Activated CD4-positive, alpha-beta T cell treated with anti-CD3 and anti-CD28 coated beads, Interleukin-10, Interleukin-2, amounts not matched to agents 100 ng/mL and 50 ng/mL, durations not matched to agents 16 hours and 8 hours (primary cell): ENCODE data around the gene ADAMTS2.

ENCODE experiments used
- DNase-seq: peaks from one replicate; pipeline ENCODE4 v3.0.0-alpha.2; 2020

The ADAMTS2 gene

DNA sequence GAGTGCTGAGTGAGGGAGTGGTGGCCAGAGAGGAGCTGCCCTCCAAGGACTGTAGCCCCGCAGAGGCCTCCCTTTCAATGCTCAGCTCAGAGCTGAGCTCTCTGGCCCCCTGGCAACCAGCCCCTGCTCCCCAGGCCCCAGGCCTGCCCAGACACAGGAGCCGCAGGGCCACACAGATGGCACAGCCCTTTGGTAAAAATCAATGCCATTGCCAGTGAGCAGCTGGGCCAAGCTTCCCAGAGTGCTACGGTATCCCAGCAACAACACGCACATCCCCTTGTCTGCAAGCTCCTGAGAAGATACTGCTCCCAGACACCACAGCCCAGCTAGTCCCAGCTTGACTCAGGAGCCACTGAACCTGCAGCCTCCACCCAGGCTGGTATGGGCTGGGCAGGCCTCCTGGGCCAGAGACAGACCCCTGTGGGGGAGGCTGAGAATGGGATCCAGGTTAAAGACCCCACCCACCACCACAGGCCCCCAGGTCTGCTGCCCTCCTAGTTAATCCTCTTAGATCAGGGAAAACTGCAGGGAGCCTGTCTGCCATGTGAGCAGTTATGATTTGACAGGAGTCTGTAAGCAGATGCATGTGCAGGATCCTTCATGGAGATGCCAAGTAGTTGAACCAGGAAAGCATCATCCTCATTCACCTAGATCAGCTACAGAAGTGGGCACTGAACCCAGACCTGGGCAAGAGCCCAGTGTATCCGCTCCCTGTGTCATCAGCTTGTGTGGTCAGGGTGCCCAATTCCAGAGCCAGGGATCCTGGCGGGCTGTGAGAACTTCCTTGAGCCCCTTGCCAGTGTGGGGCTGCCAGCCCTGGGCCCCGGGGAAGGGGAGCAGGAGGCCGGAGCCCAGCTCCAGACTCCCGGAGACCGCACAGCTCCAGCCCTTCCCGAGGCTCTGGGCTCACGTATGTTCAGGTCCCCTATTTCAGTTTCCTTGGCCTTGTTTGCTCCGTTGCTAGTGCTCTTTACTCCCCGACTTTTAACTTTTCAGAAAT, 26.7 kb upstream of the ADAMTS2 start:
- DNase-seq: no peak

DNA sequence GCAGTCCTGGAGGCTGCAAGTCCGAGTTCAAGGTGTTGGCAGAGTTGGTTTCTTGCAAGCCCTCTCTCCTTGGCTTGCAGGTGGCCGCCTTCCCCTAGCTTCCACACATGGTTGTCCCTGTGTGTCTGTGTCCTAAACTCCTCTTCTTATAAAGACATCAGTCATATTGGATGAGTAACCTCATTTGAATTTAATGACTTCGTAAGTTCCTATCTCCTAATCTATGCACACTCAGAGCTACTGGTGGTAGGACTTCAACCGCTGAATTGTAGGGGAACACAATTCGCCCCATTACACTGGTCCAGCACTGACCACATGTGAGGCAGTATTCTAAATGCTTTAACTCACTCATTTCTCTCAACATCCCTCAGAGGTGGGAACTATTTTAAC, 25.9 kb upstream of the ADAMTS2 start:
- DNase-seq: no peak

DNA sequence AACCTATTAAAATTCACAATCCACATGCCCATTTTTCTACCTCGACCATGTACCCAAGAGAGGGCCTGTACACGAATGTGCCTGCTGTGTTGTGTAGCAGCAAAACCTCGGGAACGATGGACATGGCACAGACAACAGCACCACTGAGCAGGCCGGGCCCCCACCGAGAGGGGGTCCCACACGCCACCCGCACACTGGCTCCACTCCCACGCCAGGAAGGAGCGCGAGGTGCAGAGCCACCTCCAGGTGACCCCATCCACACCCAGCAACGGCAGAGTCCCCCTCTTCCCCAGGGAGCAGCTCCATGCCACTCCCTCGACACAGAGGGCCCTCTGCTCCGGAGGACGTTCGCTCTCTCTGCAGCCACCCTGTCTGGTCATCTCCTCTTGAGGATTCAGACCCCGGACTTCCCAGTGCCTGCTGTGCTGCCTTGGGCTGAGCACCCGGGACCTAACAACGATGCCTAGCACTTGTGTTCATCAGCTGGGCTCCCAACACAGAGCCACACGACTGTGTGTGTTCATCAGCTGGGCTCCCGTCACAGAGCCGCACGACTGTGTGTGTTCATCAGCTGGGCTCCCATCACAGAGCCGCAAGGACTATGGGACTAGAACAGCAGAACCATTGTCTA, 25.3 kb upstream of the ADAMTS2 start:
- no peak for DNase-seq

DNA sequence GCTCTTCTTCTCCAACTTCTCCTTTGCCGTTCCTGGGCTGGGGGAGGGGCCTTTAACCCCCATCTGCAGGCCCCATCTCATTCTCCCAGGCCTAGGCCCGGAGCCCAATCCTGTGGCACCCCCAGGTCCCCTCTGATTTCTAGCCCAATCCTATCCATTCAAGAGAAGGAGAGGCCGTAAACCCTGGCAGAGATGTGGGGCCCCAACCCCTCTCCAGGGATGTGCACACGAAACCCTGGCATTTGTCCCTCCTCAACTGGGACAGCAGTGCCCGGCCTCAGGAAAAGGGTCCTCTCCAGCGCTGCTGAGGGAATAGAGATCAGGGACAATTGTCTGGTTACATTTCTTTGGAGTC, 24.2 kb upstream of the ADAMTS2 start:
- DNase-seq: no peak

DNA sequence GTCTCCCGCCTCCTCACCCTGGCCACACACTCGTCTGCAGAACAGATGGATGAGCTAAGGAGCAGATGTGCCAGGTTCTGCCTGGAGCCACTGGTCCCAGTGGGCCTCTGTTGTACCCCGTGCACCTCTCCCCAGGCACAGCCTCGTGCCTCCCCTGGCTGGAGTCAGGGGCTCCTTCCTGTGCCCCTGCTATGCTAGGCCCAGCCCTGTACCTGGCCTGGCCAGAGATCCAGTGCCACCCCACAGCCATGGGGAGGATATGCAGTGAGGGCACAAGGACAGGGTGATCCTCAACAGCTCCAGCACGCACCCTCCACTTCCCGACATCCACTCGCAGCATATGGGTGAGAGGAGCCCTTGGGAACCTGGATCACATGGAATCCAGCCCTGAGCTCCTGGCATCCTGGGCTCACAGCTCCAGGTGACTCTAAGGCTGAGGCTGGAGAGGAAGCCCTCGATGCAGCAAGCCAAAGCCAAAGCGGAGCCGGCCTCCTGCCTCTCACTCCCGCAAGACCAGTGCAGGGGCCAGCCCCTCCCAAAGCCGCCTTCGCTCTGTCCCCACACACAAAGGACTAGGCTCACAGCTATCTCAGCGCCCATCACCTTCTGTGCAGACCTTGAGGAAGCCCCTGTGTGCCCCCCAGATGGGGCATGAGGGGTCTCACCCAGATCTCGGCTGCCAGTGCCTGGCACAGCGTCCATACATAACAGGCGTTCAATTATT, 23.7 kb upstream of the ADAMTS2 start:
- no peak for DNase-seq

DNA sequence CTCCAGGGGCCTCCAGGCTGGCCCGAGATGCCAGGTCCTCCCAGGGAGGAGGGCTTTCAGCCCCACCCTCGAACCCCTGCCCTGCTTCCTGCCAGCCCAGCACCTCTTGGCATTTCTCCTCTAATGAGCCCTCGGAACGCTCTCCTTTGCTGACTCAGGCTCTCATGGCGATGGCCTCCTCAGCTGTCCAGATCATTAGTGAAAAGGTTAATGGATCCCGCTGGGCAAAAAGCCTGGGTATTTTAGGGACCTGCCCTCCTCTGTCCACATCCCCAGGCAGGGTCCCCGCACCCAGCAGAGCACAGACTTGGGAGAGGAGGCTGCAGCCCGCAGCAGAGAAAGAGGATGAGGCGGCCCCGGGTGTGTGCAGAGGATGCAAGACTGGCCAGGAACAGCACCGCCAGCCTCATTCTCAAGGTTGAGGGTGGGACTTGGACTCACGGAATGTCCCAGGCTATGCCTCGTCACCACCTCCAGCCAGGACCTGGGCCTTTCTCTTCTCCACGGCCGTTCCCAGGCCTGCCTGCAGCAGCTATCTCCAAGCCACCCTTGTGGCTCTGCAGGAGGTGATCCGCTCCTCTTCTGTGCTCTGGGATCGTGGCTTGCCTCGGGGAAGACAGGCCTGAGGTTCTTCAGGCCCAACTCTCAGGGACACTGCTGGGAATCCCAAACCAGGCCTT, 23.0 kb upstream of the ADAMTS2 start:
- no peak for DNase-seq

DNA sequence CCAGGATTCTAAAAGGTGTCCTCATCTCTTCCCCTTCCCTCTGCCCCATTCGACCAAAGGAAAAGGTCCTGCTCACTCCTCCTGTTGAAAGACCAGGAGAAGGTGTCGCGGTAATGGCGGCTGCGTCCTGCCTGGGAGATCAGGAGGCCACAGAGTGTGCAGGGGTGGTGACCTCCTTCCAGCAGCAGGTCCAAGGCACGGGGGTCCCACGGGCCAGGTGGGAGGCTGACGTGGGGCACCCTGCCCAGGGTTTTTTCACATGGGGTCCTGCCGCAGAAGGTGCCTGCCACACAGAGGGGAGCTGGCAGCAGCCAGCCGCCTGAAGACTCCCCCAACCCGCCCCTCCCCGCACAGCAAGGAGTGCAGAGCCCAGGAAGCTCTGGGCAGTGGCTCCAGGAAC, 22.2 kb upstream of the ADAMTS2 start:
- DNase-seq: no peak

DNA sequence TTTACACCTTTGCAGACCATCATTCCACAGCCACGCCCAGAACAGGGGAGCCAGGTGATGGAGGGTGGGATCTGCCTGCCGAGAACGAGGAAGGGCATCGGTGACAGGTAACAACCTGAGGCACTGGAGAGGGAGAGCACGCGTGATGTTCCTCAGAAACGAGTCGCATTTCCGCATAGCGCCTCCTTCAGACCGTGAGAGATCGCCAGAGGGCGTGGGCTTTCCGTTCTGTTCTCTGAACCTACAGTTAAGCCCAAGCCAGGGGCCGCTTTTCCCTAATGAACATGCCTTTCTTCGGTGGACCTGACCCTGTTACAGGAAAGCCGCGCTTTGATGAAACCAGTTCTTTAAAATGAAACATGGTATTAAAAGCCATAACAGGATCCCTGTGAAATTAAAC, 17.1 kb upstream of the ADAMTS2 start:
- no peak for DNase-seq

DNA sequence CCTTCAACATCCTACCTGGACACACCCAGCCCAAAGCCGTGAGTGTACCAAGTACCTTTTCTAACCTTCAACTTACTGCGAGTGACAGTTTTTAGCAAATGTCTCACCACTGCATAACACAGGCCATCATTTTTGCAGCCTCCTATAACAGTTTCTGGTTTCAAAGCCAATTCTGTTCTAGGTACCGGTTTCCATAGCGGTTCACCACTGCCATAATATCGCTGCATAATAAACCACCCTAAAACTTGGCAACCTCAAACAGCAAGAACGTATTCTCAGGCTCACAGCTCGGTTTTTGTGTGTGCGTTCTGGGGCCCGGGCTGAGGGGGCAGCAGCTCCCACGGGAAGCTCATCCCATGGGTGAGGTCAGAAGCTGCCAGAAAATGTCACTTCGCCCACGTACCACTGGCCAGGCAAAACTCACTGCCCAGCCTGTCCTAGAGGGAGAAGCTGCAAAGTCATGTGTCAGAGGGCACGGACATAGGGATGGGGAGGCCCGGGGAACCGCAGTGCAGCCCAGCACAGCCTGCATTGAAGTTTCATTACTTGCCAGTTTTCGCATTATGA, 15.9 kb upstream of the ADAMTS2 start:
- DNase-seq: no peak

DNA sequence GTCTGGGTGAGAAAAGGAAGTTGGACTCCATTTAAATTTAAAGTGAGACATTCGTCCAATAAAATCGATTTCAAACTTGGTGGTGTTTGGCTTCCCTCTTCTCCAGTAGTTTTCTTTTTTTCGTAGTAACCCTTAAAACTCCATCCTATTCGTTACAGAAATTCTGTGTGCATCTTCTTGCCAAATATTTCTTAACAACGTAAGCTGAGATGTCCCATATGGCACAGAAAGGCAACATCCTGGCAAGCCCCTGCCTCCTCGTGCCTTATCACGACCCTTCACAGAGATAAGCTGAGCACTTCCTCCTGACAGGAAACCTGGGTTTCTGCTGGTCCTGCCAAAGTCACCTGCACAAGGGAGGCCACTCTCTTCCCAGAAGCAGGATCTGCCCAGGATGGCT, 11.8 kb upstream of the ADAMTS2 start:
- DNase-seq: no peak

DNA sequence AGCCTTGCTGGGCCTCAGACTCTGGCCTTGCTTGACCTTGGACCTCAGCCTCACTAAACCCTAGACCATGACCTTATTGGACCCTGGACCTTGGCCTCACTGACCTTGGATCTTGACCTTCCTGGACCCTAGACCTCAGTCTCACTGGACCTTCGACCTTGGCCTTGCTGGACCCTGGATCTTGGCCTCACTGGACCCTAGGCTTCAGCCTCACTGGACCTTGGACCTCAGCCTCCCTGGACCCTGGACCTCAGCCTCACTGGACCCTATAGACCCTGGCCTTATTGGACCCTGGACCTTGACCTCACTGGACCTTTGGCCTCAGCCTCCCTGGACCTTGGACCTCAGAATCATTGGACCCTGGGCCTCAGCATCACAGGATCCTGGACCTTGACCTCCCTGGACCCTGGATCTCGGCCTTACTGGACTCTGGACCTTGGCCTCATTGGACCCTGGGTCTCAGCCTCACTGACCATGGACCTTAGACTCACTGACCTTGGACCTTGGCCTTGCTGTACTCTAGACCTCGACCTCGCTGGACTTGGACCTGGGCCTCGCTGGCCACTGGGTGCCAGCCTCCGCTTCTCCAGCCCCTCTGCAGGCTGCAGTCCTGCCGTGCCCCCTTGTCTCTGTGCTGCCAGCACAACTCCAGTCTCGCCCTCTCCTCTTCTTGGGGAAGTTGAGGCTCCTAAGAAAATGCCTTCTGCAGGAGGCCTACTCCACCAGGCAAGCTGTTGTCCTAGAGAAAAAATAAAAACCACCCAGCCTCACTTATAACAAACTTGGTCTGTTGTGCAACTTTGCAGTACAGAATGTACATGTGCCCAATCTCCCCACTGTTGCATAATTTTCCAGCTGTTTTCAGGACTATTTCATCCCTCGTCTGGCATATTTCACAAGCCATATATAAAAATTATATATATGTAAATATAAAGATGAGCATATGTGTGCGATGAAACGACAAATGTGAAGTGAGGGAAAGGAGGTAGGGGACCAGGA, 11.0 kb upstream of the ADAMTS2 start:
- DNase-seq: no peak

DNA sequence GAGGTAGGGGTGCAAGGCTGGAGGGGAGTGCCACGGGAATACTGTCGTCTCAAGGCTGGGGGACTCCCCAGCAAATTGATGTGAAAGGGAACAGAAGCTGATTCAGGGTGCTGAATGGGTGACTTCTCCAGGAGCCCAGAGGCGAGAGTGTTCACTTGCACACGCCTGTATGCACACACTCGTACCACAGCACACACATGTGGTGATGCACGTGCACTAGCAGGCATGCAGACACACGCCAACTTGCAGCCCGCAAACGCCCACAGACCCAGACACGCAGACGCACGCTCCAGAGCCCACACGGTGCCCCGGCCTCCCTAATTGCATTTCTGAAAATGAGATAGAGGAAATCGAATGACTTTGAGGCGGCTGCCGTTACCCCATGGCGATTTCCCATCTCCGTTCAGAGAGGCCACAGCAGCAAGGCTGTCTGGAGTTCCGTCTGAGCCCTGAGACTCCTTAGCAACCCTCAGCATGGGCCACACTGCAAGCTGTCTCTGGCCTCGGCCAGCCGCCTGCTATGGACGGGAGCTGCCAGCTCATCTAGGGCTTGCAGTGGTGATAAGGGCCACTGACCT, 9.1 kb upstream of the ADAMTS2 start:
- DNase-seq: no peak

DNA sequence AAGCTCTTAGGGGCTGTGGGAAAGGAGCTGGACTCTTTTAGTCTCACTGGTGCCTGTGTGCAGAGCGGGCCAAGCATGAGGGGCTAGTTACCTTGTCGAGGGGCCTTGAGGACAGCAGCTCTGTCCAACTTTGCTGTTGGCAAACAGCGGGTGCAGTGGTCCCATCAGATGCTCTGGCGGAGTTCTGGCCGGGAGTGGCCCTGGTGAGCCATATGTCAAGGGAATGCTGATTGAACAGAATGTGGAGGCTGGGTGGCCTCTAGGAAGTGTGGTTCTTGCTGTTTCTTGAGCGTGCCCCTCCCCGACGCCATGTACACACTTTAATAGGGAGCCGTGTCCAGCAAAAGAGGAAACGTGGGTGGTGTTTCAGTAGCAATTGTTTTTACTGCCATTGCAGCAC, 3.6 kb upstream of the ADAMTS2 start:
- no peak for DNase-seq

DNA sequence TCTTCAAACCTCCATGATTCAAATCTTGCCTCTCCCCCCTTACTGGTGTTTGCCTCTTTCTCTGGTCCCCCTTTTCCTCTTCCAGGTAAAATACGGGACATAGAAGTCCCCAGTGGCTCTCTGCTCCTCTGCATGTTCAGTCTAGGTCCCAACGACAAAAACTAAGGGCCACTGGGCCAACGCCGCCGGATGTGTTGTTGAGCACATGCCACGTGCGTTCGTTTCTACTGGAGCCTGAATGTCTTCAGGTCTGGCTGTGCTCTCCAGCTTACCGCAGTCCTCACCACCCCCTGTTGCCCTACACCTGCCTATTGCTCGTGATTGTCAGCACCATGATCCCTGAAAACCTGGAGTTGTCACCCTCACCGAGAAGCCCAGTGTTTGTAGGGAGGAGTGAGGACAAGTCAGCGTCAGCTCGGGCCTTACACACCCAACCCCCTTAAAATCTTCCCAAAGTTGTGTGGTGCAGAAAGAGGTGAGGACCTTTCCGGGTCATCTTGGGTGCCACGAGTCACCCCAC, 2.8 kb upstream of the ADAMTS2 start:
- no peak for DNase-seq

DNA sequence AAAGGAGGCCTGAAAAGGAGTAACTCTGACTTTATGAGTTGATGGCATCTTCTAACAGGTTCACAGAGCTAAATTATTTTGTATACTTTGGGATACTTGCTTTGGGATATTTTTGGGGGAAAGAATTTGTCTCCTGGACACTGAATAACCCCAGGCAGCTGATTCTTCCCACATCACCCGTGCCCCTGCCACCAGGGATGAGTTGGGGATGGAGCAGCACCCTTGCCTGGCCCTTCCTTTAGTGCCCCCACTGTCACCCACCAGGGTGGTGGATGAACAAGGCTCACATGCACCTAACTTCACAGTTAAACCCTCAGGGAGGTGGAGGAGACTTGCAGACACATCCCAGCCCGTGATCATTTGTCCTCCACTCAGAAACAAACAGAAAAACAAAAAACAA, 2.3 kb upstream of the ADAMTS2 start:
- no peak for DNase-seq

DNA sequence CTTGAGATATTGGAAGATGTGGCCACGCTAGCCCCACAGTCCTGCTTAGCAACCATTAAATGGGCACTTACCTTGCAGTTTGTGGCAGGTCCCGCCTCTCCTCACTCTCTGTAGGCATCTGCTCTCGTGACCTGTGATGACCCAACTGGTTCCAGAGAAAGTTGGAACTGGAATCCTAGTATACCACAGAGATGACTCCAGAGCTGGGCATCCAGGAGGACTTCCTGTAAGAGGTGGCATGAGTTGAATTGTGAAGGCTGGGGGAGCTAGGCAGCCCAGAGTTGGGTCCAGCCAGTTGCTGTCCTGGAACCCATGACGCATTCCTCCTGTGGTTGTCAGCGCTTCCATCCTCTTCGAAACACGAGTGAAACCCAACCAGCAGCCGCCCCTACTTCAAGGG, 1.6 kb upstream of the ADAMTS2 start:
- DNase-seq: no peak

DNA sequence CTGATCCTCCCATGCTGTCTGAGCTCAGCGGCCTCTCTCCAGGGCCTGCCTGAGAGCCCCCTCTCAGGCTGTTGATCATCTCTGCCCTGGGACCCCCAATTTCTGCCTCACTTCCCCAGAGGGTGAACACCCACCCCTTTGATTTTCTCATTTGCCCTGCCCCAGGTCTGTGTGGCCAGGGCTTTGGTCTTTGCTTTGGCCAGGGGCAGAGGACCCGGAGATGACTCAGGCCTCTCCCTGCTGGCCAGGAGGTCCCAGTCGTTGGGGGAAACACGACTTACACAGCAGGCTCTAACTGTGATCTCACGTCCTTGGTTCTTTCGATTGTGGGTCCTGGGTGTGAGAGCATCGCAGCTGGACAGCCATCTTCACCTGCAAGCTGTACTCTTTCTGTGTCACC, 1.1 kb upstream of the ADAMTS2 start:
- no peak for DNase-seq

DNA sequence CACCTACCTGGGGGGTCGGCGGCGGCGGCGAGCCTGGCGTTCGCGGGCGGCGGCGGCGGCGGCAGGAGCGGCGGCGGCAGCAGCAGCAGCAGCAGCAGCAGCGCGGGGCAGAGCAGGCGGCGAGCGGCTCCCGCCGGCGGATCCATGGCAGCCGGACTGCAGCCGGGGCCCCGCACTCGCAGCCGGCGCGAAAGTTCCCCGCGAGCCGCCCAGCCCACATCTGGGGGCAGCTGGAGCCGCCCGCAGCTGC, 153 bp downstream of the ADAMTS2 start:
- DNase-seq: no peak

DNA sequence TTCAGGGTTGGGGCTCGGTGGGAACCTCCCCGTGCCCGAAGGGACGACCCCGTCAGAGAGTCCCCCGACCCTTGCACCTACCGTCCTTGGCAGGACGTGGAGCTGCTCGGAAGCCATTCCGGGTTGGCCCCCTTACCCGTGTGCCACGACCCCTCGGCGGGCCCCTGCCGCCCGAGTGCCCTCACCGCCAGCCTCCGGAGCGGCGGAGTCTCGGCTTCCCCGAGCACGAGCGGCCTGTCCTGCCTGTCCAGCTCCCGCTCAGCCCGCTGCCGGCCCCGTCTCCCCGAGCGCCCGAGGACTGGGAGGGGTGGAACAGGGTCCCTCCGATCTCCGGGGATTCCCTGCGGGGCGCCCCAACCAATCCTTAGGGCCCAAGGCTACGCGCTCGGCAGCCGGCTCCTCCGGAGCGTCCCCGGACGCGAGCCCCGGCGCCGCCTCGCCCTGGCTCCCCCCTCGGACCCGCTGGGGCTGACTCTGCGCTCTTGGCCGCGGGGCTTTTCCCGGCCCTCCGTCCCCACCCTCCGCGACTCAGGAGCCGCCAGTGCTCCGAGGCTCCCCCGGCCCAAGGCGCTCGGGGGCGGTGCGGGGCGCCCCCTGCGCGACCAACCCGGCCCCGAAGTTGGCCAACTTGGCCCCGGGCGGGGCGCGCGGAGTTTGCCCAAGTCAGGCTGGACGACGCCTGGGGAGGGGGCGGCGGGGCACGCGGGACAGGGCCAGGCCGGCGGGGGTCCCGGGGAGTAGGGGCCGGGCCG, 654 bp downstream of the ADAMTS2 start:
- no peak for DNase-seq

DNA sequence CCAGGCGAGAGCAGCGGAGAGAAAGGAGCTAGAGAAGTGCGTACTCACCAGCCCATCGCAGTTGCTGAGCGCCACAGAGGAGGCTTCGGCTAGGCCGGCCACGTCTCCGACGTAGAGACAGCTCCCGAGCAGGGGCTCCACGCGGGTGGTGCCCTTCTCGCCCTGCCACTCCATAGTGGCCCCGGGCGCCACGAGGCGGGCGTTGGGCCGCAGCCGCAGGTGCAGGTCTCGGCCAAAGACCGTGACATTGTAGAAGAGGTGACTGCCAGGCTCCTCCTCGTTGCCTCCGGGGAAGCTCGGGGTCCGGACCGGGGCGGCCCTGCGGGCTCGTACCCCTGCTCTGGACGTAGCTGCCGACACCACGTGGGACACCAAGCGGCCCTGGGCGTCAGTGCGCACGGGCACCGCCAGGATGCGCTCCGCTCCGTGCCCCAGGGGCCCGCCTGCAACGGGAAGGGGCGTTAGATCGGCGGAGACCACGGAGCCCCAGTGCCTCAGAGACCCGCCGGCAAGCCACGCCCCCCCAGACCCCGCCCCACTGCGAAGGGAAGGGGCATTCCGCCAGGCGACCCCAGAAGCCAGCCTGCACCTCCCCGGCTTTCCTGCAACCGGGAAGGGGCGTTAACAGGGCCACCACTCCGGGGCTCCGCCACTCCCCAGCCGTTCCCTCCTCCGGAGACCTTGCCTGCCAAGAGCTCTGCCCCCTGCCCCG, 1.4 kb downstream of the ADAMTS2 start:
- DNase-seq: no peak
